A673 (cell line): ENCODE results near the gene USP17L13. TPM values are rescaled to one million over a fixed set of nuclear protein-coding genes. Genes with fewer than 3 reads are reported as not detected.
"Not testable (repeated sequence)": the region's sequence is repeated elsewhere in the genome, so short reads cannot be mapped to it uniquely, and the experiment has no call there.

ENCODE experiments used
- Bru-seq: library from RNA; stranded (reverse); fragments of 400-500 nt; gene quantifications from one replicate; lab custom pipeline; 2021; lab: Mats Ljungman, UMichigan
- BruChase-seq, 2 experiments: library from RNA; stranded (reverse); fragments of 400-500 nt; gene quantifications; one replicate each; lab custom pipeline; 2021; lab: Mats Ljungman, UMichigan
- BruUV-seq: library from RNA; stranded (reverse); fragments of 400-500 nt; replicated peaks from 2 replicates; lab custom pipeline; 2021; lab: Mats Ljungman, UMichigan
- CTCF ChIA-PET: fragments of 300-600 bp; sonication (Branson Sonifier 250); formaldehyde crosslinking; loops from one replicate; lab custom pipeline; 2022; ENCODE audit warnings: antibody characterized with exemption; lab: Charles Lee
- POLR2A ChIA-PET: fragments of 300-600 bp; sonication (Branson Sonifier 250); formaldehyde crosslinking; loops from one replicate; lab custom pipeline; 2022; ENCODE audit warnings: antibody characterized with exemption; ENCODE audit not compliant: low non-redundant PET; lab: Charles Lee
- DNase-seq: peaks from one replicate; pipeline ENCODE4 v3.0.0-alpha.2; 2015; ENCODE audit warnings: low spot score
- H3K27ac ChIP-seq: fragments of 200-600 bp; sonication (generic); 2 replicates; pipeline ENCODE4 v1.5.1; 2016; ENCODE audit warnings: mixed run types, low read depth, mild to moderate bottlenecking, mixed read lengths, antibody characterized with exemption, low read length; ENCODE audit not compliant: poor library complexity, severe bottlenecking
- H3K27me3 ChIP-seq: fragments of 200-600 bp; sonication (generic); replicated peaks from 2 replicates; pipeline ENCODE4 v1.6.1; 2017; ENCODE audit warnings: mixed run types, low read depth, mild to moderate bottlenecking, mixed read lengths, antibody characterized with exemption, low read length; ENCODE audit not compliant: insufficient read depth, poor library complexity
- H3K36me3 ChIP-seq: fragments of 200-600 bp; sonication (generic); 2 replicates; pipeline ENCODE4 v1.6.1; 2016; ENCODE audit warnings: mixed run types, mild to moderate bottlenecking, mixed read lengths, antibody characterized with exemption, low read length; ENCODE audit not compliant: insufficient read depth, poor library complexity, severe bottlenecking
- H3K4me1 ChIP-seq: fragments of 200-600 bp; sonication (generic); 2 replicates; pipeline ENCODE4 v1.6.1; 2017; ENCODE audit warnings: mixed run types, mild to moderate bottlenecking, mixed read lengths, antibody characterized with exemption, low read length; ENCODE audit not compliant: insufficient read depth, poor library complexity, severe bottlenecking
- H3K4me3 ChIP-seq: fragments of 200-600 bp; sonication (generic); 2 replicates; pipeline ENCODE4 v1.5.1; 2016; ENCODE audit warnings: low read depth, mixed run types, mild to moderate bottlenecking, mixed read lengths, low read length; ENCODE audit not compliant: poor library complexity, severe bottlenecking
- H3K9me3 ChIP-seq: fragments of 200-600 bp; sonication (generic); 2 replicates; pipeline ENCODE4 v1.6.1; 2016; ENCODE audit warnings: mixed run types, low read depth, mild to moderate bottlenecking, mixed read lengths, antibody characterized with exemption, low read length; ENCODE audit not compliant: poor library complexity, severe bottlenecking
- intact Hi-C: fragments of 100-400 bp; cut with micrococcal nuclease; formaldehyde crosslinking; loops from one replicate; pipeline ENCODE4 v1.10.0; 2022; ENCODE audit not compliant: unreplicated experiment
- long read RNA-seq: library from polyadenylated mRNA; stranded (forward); transcript quantifications from one replicate; pipeline ENCODE4 v2.0.0, GENCODE V29; 2022
- total RNA-seq: library from RNA; stranded (reverse); gene quantifications from 2 replicates; pipeline ENCODE4 v1.2.3, GENCODE V29; 2021

The USP17L13 gene
- total RNA-seq (not detected in 2 replicates), Bru-seq, nascent RNA (not detected), BruChase-seq, experiment 1, labeled RNA remaining after a 2-hour chase (not detected), BruChase-seq, experiment 2, labeled RNA remaining after a 6-hour chase (not detected)
- long read RNA-seq, result 0 reads

- H3K4me1 ChIP-seq, H3K27me3 ChIP-seq, CTCF ChIA-PET, DNase-seq, intact Hi-C loops, H3K27ac ChIP-seq, H3K9me3 ChIP-seq, H3K36me3 ChIP-seq, POLR2A ChIA-PET, BruUV-seq, H3K4me3 ChIP-seq: not testable (repeated sequence)
These were observed at the start of gene USP17L13 for GRCh38 chr4:9224596-9224995. Gene USP17L13 (plus strand): TSS chr4:9224896. CDS start chr4:9224896, 0 bp downstream.

GRCh38 chr4:9210357-9210756, 14.3 kb upstream of the USP17L13 start, which contains the start of gene USP17L10:
Gene USP17L10 (plus strand): TSS chr4:9210657. CDS start chr4:9210657, 0 bp downstream.
- H3K27ac ChIP-seq, H3K36me3 ChIP-seq, BruUV-seq, H3K4me3 ChIP-seq, POLR2A ChIA-PET, intact Hi-C loops, H3K9me3 ChIP-seq, CTCF ChIA-PET, H3K27me3 ChIP-seq, DNase-seq, H3K4me1 ChIP-seq: not testable (repeated sequence)

GRCh38 chr4:9214701-9215100, 10.0 kb upstream of the USP17L13 start:
- H3K4me3 ChIP-seq, CTCF ChIA-PET, H3K27me3 ChIP-seq, BruUV-seq, H3K4me1 ChIP-seq, DNase-seq, H3K36me3 ChIP-seq, H3K27ac ChIP-seq, intact Hi-C loops, POLR2A ChIA-PET, H3K9me3 ChIP-seq: not testable (repeated sequence)

GRCh38 chr4:9215105-9215504, 9.6 kb upstream of the USP17L13 start, which contains the start of gene USP17L11:
Gene USP17L11 (plus strand): TSS chr4:9215405. CDS start chr4:9215405, 0 bp downstream.
- CTCF ChIA-PET, H3K27ac ChIP-seq, BruUV-seq, intact Hi-C loops, H3K36me3 ChIP-seq, DNase-seq, H3K4me1 ChIP-seq, POLR2A ChIA-PET, H3K27me3 ChIP-seq, H3K4me3 ChIP-seq, H3K9me3 ChIP-seq: not testable (repeated sequence)

- H3K4me3 ChIP-seq, H3K27me3 ChIP-seq, CTCF ChIA-PET, H3K4me1 ChIP-seq, BruUV-seq, H3K9me3 ChIP-seq, intact Hi-C loops, DNase-seq, H3K27ac ChIP-seq, H3K36me3 ChIP-seq, POLR2A ChIA-PET: not testable (repeated sequence)
These were observed 4.8 kb upstream of the USP17L13 start, which contains the start of gene USP17L12 for GRCh38 chr4:9219852-9220251. Gene USP17L12 (plus strand): TSS chr4:9220152. CDS start chr4:9220152, 0 bp downstream.

- H3K27me3 ChIP-seq, intact Hi-C loops, DNase-seq, H3K36me3 ChIP-seq, H3K4me1 ChIP-seq, POLR2A ChIA-PET, BruUV-seq, H3K27ac ChIP-seq, H3K4me3 ChIP-seq, CTCF ChIA-PET, H3K9me3 ChIP-seq: not testable (repeated sequence)
These were observed 5.6 kb downstream of the USP17L13 start for GRCh38 chr4:9230249-9230648.

GRCh38 chr4:9234085-9234484, 9.4 kb downstream of the USP17L13 start, which contains the start of gene USP17L15:
Gene USP17L15 (plus strand): TSS chr4:9234385. CDS start chr4:9234385, 0 bp downstream.
- H3K27ac ChIP-seq, H3K27me3 ChIP-seq, H3K9me3 ChIP-seq, intact Hi-C loops, H3K4me1 ChIP-seq, H3K36me3 ChIP-seq, H3K4me3 ChIP-seq, POLR2A ChIA-PET, DNase-seq, BruUV-seq, CTCF ChIA-PET: not testable (repeated sequence)
